A549 (cell line): ENCODE measurements around the gene SYT13.

ENCODE experiments used
- CTCF ChIP-seq: fragments of >200 bp; sonication (Bioruptor Twin); formaldehyde crosslinking; IDR thresholded peaks from 3 replicates; pipeline ENCODE4 v1.5.1; 2016
- EP300 ChIP-seq, 2 experiments: fragments of >200 bp; sonication (Bioruptor Twin); formaldehyde crosslinking; IDR thresholded peaks; 2 replicates in 1 of 2; 3 replicates in 1 of 2; pipeline ENCODE4 v1.6.1; 2016 to 2017
- REST ChIP-seq: fragments of 200-600 bp; sonication (generic); IDR thresholded peaks from 2 replicates; pipeline ENCODE4 v1.6.1; 2016; ENCODE audit warnings: antibody characterized with exemption, mild to moderate bottlenecking, moderate library complexity

- TF ChIP-seq EP300 (IDR thresholded peaks at IDR 0.05) (no peak), REST (no peak), CTCF (no peak)
These were observed 32.9 kb upstream of the SYT13 start for GRCh38 chr11:45319077-45319476.
